Loucy (cell line): ENCODE data around the gene LRRC17.
"Not testable (repeated sequence)": the region's sequence is repeated elsewhere in the genome, so short reads cannot be mapped to it uniquely, and the experiment has no call there.

Experiments
- H2AFZ ChIP-seq: fragments of 200-600 bp; sonication (generic); 2 replicates; pipeline ENCODE4 v1.6.0; 2016; ENCODE audit warnings: antibody characterized with exemption, mild to moderate bottlenecking, low read length, moderate library complexity
- H3F3A ChIP-seq: fragments of 200-600 bp; 2 replicates; pipeline ENCODE4 v1.6.0; 2016; ENCODE audit warnings: antibody characterized with exemption, low read depth, mild to moderate bottlenecking
- H3K27me3 ChIP-seq: fragments of 200-600 bp; sonication (generic); 2 replicates; pipeline ENCODE4 v1.6.1; 2014; ENCODE audit warnings: low read length, mild to moderate bottlenecking; ENCODE audit not compliant: insufficient read depth, poor library complexity, severe bottlenecking
- H3K36me3 ChIP-seq: fragments of 200-600 bp; sonication (generic); 2 replicates; pipeline ENCODE4 v1.6.1; 2016; ENCODE audit warnings: low read length; ENCODE audit not compliant: insufficient read depth
- H3K4me1 ChIP-seq: fragments of 200-600 bp; sonication (generic); 2 replicates; pipeline ENCODE4 v1.5.1; 2014; ENCODE audit warnings: low read length, mild to moderate bottlenecking; ENCODE audit not compliant: insufficient read depth, poor library complexity, severe bottlenecking
- H3K4me2 ChIP-seq: fragments of 200-600 bp; sonication (generic); 2 replicates; pipeline ENCODE4 v1.6.0; 2014; ENCODE audit warnings: antibody characterized with exemption, low read length, low read depth, mild to moderate bottlenecking; ENCODE audit not compliant: poor library complexity, severe bottlenecking
- H3K4me3 ChIP-seq: fragments of 200-600 bp; sonication (generic); 2 replicates; pipeline ENCODE4 v1.5.1; 2014; ENCODE audit warnings: low read length, mild to moderate bottlenecking, mixed read lengths; ENCODE audit not compliant: poor library complexity, severe bottlenecking
- H3K79me2 ChIP-seq: fragments of 200-600 bp; sonication (generic); 2 replicates; pipeline ENCODE4 v1.6.1; 2014; ENCODE audit warnings: low read length; ENCODE audit not compliant: insufficient read depth
- H3K9ac ChIP-seq: fragments of 200-600 bp; sonication (generic); 2 replicates; pipeline ENCODE4 v1.6.0; 2014; ENCODE audit warnings: mild to moderate bottlenecking, low read depth, low read length, moderate library complexity; ENCODE audit not compliant: poor library complexity, severe bottlenecking
- H3K9me2 ChIP-seq: fragments of 200-600 bp; sonication (generic); replicated peaks from 2 replicates; pipeline ENCODE4 v1.6.1; 2016; ENCODE audit warnings: low read depth, low read length, mixed read lengths
- H3K9me3 ChIP-seq: fragments of 200-600 bp; sonication (generic); 2 replicates; pipeline ENCODE4 v1.6.1; 2014; ENCODE audit warnings: mild to moderate bottlenecking, antibody characterized with exemption, low read length, low read depth; ENCODE audit not compliant: insufficient read depth
- H4K20me1 ChIP-seq: fragments of 200-600 bp; sonication (generic); 2 replicates; pipeline ENCODE4 v1.6.0; 2014; ENCODE audit warnings: antibody characterized with exemption, low read length, mild to moderate bottlenecking; ENCODE audit not compliant: insufficient read depth, poor library complexity, severe bottlenecking
- CTCF ChIP-seq: fragments of 200-600 bp; sonication (generic); conservative IDR thresholded peaks from 2 replicates; pipeline ENCODE4 v1.5.1; 2014; ENCODE audit warnings: mild to moderate bottlenecking, antibody characterized with exemption, low read length
- EZH2phosphoT487 ChIP-seq: fragments of 200-600 bp; IDR thresholded peaks from 2 replicates; pipeline ENCODE4 v1.6.1; 2018; ENCODE audit warnings: antibody characterized with exemption, mild to moderate bottlenecking, moderate library complexity, borderline replicate concordance

LRRC17 gene

GRCh38 chr7:102975854-102976253 lies 63.1 kb downstream of the LRRC17 start:
- Histone ChIP-seq H2AFZ (no peak overlapping the region), H3K79me2 (no peaks in the 10 kb centered on the region), H3K9ac (no peak overlapping the region), H3K4me2 (no peak overlapping the region), H4K20me1 (no peaks in the 10 kb centered on the region), H3K36me3 (no peaks in the 10 kb centered on the region), H3K4me3 (no peak overlapping the region), H3K4me1 (no peaks in the 10 kb centered on the region), H3K27me3 (no peaks in the 10 kb centered on the region), H3K9me2 (no peaks in the 10 kb centered on the region), H3F3A (no peaks in the 10 kb centered on the region), H3K9me3 (no peaks in the 10 kb centered on the region)
- TF ChIP-seq CTCF (no peak), EZH2phosphoT487 (no peak)

DNA sequence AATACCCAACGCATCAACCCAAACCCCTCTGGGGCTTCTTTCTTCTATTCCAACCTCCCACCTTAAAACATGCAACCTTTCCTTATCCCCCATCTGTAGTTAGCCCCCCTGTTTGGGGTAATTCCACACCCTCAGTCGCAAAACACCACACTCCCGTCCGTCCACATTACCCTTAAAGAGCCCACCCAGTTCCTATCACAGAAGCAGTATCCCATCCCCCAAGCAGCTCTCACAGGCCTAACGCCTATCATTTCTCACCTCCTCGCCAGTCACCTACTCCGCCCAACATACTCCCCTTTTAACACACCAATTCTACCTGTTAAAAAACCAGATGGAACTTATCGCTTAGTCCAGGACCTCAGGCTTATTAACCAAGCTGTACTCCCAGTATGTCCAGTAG lies 63.7 kb downstream of the LRRC17 start:
- H4K20me1 ChIP-seq: no peaks in the 10 kb centered on the region
- H3K4me1 ChIP-seq: no peaks in the 10 kb centered on the region
- no peaks in the 10 kb centered on the region for H3K9me3 ChIP-seq
- H3K4me2 ChIP-seq: no peak overlapping the region
- no peaks in the 10 kb centered on the region for H3K9me2 ChIP-seq
- no peak overlapping the region for H3K4me3 ChIP-seq
- TF ChIP-seq CTCF: no peak
- TF ChIP-seq EZH2phosphoT487: no peak
- H3K36me3 ChIP-seq: no peaks in the 10 kb centered on the region
- no peak overlapping the region for H2AFZ ChIP-seq
- no peaks in the 10 kb centered on the region for H3K79me2 ChIP-seq
- no peaks in the 10 kb centered on the region for H3F3A ChIP-seq
- no peaks in the 10 kb centered on the region for H3K27me3 ChIP-seq
- H3K9ac ChIP-seq: no peak overlapping the region

- H4K20me1 ChIP-seq, H3K4me1 ChIP-seq, H2AFZ ChIP-seq, H3K4me3 ChIP-seq, H3K79me2 ChIP-seq, H3K36me3 ChIP-seq, H3K9me3 ChIP-seq, H3K27me3 ChIP-seq, H3K9me2 ChIP-seq, H3F3A ChIP-seq, H3K9ac ChIP-seq, H3K4me2 ChIP-seq: not testable (repeated sequence)
Observed at GRCh38 chr7:102977586-102977985, 64.8 kb downstream of the LRRC17 start.

- Histone ChIP-seq H3K4me1 (no peaks in the 10 kb centered on the region), H3K4me3 (no peak overlapping the region), H3K9me2 (no peaks in the 10 kb centered on the region), H3K36me3 (no peaks in the 10 kb centered on the region), H3K4me2 (no peak overlapping the region), H3K9ac (no peak overlapping the region), H3F3A (no peaks in the 10 kb centered on the region), H3K9me3 (no peaks in the 10 kb centered on the region), H3K79me2 (no peaks in the 10 kb centered on the region), H2AFZ (no peak overlapping the region), H3K27me3 (no peaks in the 10 kb centered on the region), H4K20me1 (no peaks in the 10 kb centered on the region)
- TF ChIP-seq CTCF: no peak
- TF ChIP-seq EZH2phosphoT487: no peak
Observed at GRCh38 chr7:102978284-102978683, 65.5 kb downstream of the LRRC17 start.
